ENCODE results near the gene IL1R1. TPM values are rescaled to one million over a fixed set of nuclear protein-coding genes. Genes with fewer than 3 reads are reported as not detected.

IL1R1 gene
- total RNA-seq, 4 donors from 2014 or later = 51.1 to 141 (median 70.9) TPM

GRCh38 chr2:102184018-102184417, 41.5 kb downstream of the IL1R1 start:
- no peaks in the 10 kb centered on the region for H3K36me3 ChIP-seq
- H3K27me3 ChIP-seq = peaks cover 22% of the 10 kb centered on the region
- no peaks in the 10 kb centered on the region for H3K9me3 ChIP-seq
- no peak overlapping the region for H3K4me3 ChIP-seq
- ATAC-seq = no peak
- H3K4me1 ChIP-seq = peaks cover 0 to 14% (median 5%) of the 10 kb centered on the region in 3 donors
- no peak overlapping the region for H3K27ac ChIP-seq
- WGBS, 2 donors (ENCODE audit: low coverage in 1 of 2) = 23 to 40% methylated on average over 2 of the region's 2 CpGs
- no peak for TF ChIP-seq POLR2A (IDR thresholded peaks at IDR 0.05)
- TF ChIP-seq POLR2AphosphoS5 (IDR thresholded peaks at IDR 0.05) = no peak
- TF ChIP-seq CTCF (IDR thresholded peaks at IDR 0.05) = no peak
- TF ChIP-seq EP300 (IDR thresholded peaks at IDR 0.05) = no peak

GRCh38 chr2:102184568-102184967, 42.0 kb downstream of the IL1R1 start:
- Histone ChIP-seq H3K4me1 (peaks cover 0 to 14% (median 5%) of the 10 kb centered on the region in 3 donors), H3K9me3 (no peaks in the 10 kb centered on the region), H3K27ac (no peak overlapping the region), H3K27me3 (peaks cover 22% of the 10 kb centered on the region), H3K4me3 (no peak overlapping the region), H3K36me3 (no peaks in the 10 kb centered on the region)
- TF ChIP-seq POLR2AphosphoS5 (IDR thresholded peaks at IDR 0.05) (no peak), CTCF (IDR thresholded peaks at IDR 0.05) (no peak), POLR2A (IDR thresholded peaks at IDR 0.05) (no peak), EP300 (IDR thresholded peaks at IDR 0.05) (no peak)
- no peak for ATAC-seq
- 100% methylated on average over 1 of the region's 1 CpG for WGBS, 2 donors (ENCODE audit: low coverage in 1 of 2)

GRCh38 chr2:102185347-102185746, 42.8 kb downstream of the IL1R1 start:
- no peaks in the 10 kb centered on the region for H3K9me3 ChIP-seq

GRCh38 chr2:102186791-102187495, 44.4 kb downstream of the IL1R1 start, which contains the start of gene IL1RL2:
TSS of gene IL1RL2 (plus strand) at chr2:102187023. CDS start at chr2:102187868, 845 bp downstream.
- no peak for TF ChIP-seq POLR2AphosphoS5 (IDR thresholded peaks at IDR 0.05)
- TF ChIP-seq POLR2A (IDR thresholded peaks at IDR 0.05) = no peak
- TF ChIP-seq EP300 (IDR thresholded peaks at IDR 0.05) = no peak
- no peak for TF ChIP-seq CTCF (IDR thresholded peaks at IDR 0.05)
- peak within 1 kb of the TSS; percentile 31 to 57 for H3K4me3 ChIP-seq
- H3K27me3 ChIP-seq = peaks cover 22% of the 10 kb centered on the region
- H3K9me3 ChIP-seq = no peaks in the 10 kb centered on the region
- H3K36me3 ChIP-seq = no peaks in the 10 kb centered on the region
- H3K27ac ChIP-seq = peak within 1 kb of the TSS in 1 of 4 donors; percentile 71
- 53% methylated on average over 4 of the region's 36 CpGs; no CpG with 5 or more reads in 1 of the 2 donors for WGBS, 2 donors (ENCODE audit: low coverage in 1 of 2)
- peaks cover 0 to 14% (median 5%) of the 10 kb centered on the region in 3 donors for H3K4me1 ChIP-seq
- no peak for ATAC-seq

More at GRCh38 chr2:102185347-102185746, 42.8 kb downstream of the IL1R1 start:
- no peak for ATAC-seq
- 20 to 26% methylated on average over 2 of the region's 2 CpGs for WGBS, 2 donors (ENCODE audit: low coverage in 1 of 2)
- H3K4me1 ChIP-seq = peaks cover 0 to 14% (median 5%) of the 10 kb centered on the region in 3 donors
- H3K27ac ChIP-seq = no peak overlapping the region
- no peak overlapping the region for H3K4me3 ChIP-seq
- peak; percentile 14 to 46 (median 43) for TF ChIP-seq CTCF (IDR thresholded peaks at IDR 0.05)
- no peak for TF ChIP-seq POLR2AphosphoS5 (IDR thresholded peaks at IDR 0.05)
- peaks cover 22% of the 10 kb centered on the region for H3K27me3 ChIP-seq
- no peaks in the 10 kb centered on the region for H3K36me3 ChIP-seq
